Measurements from ENCODE around the gene OR2V2.

DNA sequence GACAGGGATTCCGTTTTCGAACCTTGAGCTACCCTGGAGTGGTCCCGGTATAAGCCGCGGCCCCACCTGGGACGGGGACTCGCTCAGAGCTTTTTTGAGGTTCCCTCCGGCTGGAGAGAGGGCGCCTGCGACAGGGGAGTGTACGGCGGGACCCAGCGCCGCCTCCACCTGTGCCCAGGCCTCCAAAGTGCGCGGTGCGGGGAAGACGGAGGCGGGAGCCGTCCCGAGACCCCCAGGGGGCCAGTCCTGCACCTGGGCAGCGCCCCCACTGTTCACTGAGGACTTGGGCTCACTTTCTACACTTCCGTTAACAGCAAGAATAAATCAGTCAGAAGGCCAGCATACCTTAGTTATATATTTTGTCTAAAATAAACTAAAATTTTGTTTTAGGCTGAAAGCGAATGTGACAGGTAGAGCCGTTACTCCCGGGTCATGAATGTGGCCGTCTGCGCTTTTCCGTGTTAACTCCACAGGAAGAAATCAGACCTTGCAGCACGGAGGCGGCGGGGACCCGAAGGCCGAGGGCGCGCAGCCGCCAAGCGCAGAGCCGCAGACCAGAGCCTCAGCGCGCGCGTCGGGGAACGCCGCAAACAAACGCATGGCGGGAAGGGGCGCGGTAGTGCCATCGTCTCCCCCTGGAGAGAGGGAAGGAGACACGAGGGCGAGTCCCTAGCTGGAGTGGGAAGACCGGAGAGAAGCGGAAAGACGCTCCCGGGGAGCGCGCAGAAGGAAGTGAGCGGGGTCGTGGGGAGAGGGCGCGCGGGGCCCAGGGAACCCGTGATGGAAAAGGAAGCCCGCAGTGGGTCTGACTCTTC lies 43.5 kb downstream of the OR2V2 start:
- TF ChIP-seq, protein P1, sequence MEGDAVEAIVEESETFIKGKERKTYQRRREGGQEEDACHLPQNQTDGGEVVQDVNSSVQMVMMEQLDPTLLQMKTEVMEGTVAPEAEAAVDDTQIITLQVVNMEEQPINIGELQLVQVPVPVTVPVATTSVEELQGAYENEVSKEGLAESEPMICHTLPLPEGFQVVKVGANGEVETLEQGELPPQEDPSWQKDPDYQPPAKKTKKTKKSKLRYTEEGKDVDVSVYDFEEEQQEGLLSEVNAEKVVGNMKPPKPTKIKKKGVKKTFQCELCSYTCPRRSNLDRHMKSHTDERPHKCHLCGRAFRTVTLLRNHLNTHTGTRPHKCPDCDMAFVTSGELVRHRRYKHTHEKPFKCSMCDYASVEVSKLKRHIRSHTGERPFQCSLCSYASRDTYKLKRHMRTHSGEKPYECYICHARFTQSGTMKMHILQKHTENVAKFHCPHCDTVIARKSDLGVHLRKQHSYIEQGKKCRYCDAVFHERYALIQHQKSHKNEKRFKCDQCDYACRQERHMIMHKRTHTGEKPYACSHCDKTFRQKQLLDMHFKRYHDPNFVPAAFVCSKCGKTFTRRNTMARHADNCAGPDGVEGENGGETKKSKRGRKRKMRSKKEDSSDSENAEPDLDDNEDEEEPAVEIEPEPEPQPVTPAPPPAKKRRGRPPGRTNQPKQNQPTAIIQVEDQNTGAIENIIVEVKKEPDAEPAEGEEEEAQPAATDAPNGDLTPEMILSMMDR (IDR thresholded peaks at IDR 0.05), result peak in 1 of 4 experiments; percentile 25
- TF ChIP-seq POLR2A (IDR thresholded peaks at IDR 0.05), result no peak

Measured in uterus (tissue), 2 donors.